ENCODE data around the gene AP4B1. TPM values are rescaled to one million over a fixed set of nuclear protein-coding genes. Genes with fewer than 3 reads are reported as not detected.

Gene AP4B1
- total RNA-seq, 4 donors from 2014 or later: 5.9 to 13.7 (median 6.0) TPM

DNA sequence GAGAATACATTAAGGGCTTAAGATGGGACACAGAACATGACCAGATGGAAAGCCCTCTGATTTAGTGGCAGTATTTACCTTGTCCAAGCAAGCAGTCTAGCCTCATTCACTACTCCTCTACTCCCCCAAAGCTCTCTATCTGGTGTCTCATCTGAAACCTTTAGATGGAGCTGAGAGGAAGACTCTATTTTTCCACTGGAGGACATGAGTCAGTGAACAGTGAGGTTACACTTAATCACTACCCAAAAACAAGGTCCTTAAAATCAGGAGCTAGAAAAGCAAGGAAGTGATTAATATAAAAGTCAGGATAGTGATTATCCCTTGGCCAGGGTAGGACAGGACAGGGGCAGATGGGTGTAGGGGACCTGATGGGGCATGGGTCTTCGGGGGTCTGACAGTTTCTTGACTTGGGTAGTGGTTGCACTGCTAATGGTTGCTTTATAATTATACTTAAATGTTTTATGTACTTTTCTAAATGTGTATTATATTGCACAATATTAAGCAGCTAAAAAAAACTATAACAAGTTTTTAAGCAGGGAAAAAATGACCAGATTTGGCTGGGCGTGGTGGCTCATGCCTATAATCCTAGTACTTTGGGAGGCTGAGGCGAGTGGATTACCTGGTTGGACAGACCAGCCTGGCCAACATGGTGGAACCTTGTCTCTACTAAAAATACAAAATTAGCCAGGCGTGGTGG is 36.1 kb downstream of the AP4B1 start:
- Histone ChIP-seq H3K4me3 (no peak overlapping the region), H3K9me3 (no peaks in the 10 kb centered on the region), H3K4me1 (no peaks in the 10 kb centered on the region), H3K27ac (replicated peaks in 1 of 4) (no peak overlapping the region), H3K27me3 (no peaks in the 10 kb centered on the region), H3K36me3 (no peaks in the 10 kb centered on the region)
- TF ChIP-seq EP300 (IDR thresholded peaks at IDR 0.05) (no peak), POLR2A (IDR thresholded peaks at IDR 0.05; ENCODE audit: low read depth) (no peak), POLR2AphosphoS5 (IDR thresholded peaks at IDR 0.05) (no peak), CTCF (IDR thresholded peaks at IDR 0.05) (no peak)
- intact Hi-C loops (cut with DNase I): no loop called here
- WGBS: 89% methylated on average over 4 of the region's 4 CpGs
- DNase-seq (ENCODE audit: extremely low spot score): no peak

DNA sequence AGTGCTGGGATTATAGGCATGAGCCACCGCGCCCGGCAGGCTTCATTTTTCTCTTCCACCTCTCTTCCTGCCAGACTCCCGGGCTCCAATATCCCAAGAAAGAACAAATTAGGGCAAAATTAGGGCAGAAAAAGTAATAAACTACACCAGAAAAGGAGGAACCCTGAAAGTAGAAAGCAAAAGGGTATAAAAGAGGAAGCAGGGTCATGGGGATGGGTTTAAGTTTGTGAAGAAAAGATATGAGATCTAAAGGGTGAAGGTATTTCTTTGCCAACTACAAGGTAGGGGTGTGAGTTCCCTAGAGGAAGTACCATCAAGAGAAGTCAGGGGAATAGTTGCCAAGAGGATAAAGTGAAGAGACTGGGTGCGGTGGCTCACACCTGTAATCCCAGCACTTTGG is 43.0 kb downstream of the AP4B1 start:
- H3K4me3 ChIP-seq: no peak overlapping the region
- no peaks in the 10 kb centered on the region for H3K9me3 ChIP-seq
- TF ChIP-seq EP300 (IDR thresholded peaks at IDR 0.05) (no peak), CTCF (IDR thresholded peaks at IDR 0.05) (no peak), POLR2A (IDR thresholded peaks at IDR 0.05; ENCODE audit: low read depth) (no peak), POLR2AphosphoS5 (IDR thresholded peaks at IDR 0.05) (no peak)
- H3K36me3 ChIP-seq: no peaks in the 10 kb centered on the region
- WGBS: 93% methylated on average over 5 of the region's 5 CpGs
- DNase-seq (ENCODE audit: extremely low spot score): no peak
- no peaks in the 10 kb centered on the region for H3K27me3 ChIP-seq
- no peaks in the 10 kb centered on the region for H3K4me1 ChIP-seq
- intact Hi-C loops (cut with DNase I): no loop called here
- no peak overlapping the region for H3K27ac ChIP-seq (replicated peaks in 1 of 4)

DNA sequence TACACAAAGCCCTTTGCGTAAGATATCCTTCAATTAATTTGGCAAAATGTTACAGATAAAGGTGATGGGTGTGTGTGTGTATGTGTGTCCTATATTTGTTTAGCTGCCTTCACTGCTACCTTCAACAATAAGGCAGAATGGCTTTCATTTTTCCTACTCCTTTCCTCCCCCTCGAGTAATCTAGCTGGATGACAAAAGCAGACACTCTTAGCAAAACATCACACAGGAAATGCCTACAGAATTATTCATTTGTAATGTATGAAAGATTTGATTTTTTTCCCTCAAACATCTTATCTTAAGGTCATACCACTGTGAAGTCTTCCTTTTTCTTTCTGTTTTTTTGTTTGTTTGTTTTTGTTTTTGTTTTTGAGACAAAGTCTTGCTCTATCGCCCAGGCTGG is 43.7 kb downstream of the AP4B1 start:
- Histone ChIP-seq H3K36me3 (no peaks in the 10 kb centered on the region), H3K27me3 (no peaks in the 10 kb centered on the region), H3K27ac (replicated peaks in 1 of 4) (no peak overlapping the region), H3K4me3 (no peak overlapping the region), H3K9me3 (no peaks in the 10 kb centered on the region), H3K4me1 (no peaks in the 10 kb centered on the region)
- no peak for DNase-seq (ENCODE audit: extremely low spot score)
- no peak for TF ChIP-seq POLR2A (IDR thresholded peaks at IDR 0.05; ENCODE audit: low read depth)
- no peak for TF ChIP-seq POLR2AphosphoS5 (IDR thresholded peaks at IDR 0.05)
- no peak for TF ChIP-seq EP300 (IDR thresholded peaks at IDR 0.05)
- 61% methylated on average over 3 of the region's 3 CpGs for WGBS
- intact Hi-C loops (cut with DNase I): no loop called here

- 64% methylated on average over 3 of the region's 3 CpGs for WGBS
- H3K36me3 ChIP-seq: no peaks in the 10 kb centered on the region
- H3K4me3 ChIP-seq: no peak overlapping the region
- H3K27ac ChIP-seq (replicated peaks in 1 of 4): no peak overlapping the region
- H3K9me3 ChIP-seq: no peaks in the 10 kb centered on the region
- H3K27me3 ChIP-seq: no peaks in the 10 kb centered on the region
- no peaks in the 10 kb centered on the region for H3K4me1 ChIP-seq
- TF ChIP-seq EP300 (IDR thresholded peaks at IDR 0.05): no peak
- TF ChIP-seq POLR2A (IDR thresholded peaks at IDR 0.05; ENCODE audit: low read depth): no peak
- no peak for TF ChIP-seq POLR2AphosphoS5 (IDR thresholded peaks at IDR 0.05)
- TF ChIP-seq CTCF (IDR thresholded peaks at IDR 0.05): no peak
- intact Hi-C loops (cut with DNase I): no loop called here
- no peak for DNase-seq (ENCODE audit: extremely low spot score)
Measured at GRCh38 chr1:113859478-113860175, 45.0 kb downstream of the AP4B1 start.

GRCh38 chr1:113858982-113859381 is 45.6 kb downstream of the AP4B1 start:
- DNase-seq (ENCODE audit: extremely low spot score): no peak
- Histone ChIP-seq H3K9me3 (no peaks in the 10 kb centered on the region), H3K36me3 (no peaks in the 10 kb centered on the region), H3K27me3 (no peaks in the 10 kb centered on the region), H3K4me1 (no peaks in the 10 kb centered on the region), H3K4me3 (no peak overlapping the region), H3K27ac (replicated peaks in 1 of 4) (no peak overlapping the region)
- intact Hi-C loops (cut with DNase I): no loop called here
- no peak for TF ChIP-seq POLR2A (IDR thresholded peaks at IDR 0.05; ENCODE audit: low read depth)
- TF ChIP-seq CTCF (IDR thresholded peaks at IDR 0.05): no peak
- no peak for TF ChIP-seq POLR2AphosphoS5 (IDR thresholded peaks at IDR 0.05)
- TF ChIP-seq EP300 (IDR thresholded peaks at IDR 0.05): no peak
- WGBS: 88% methylated on average over 1 of the region's 1 CpG

Data from esophagus muscularis mucosa (tissue), 4 donors.